ENCODE results near the gene CUL9.

Gene CUL9

GRCh38 chr6:43257367-43258145, 75.6 kb downstream of the CUL9 start:
- no peak for DNase-seq (ENCODE audit: low read depth)

- DNase-seq (ENCODE audit: low read depth): no peak
Measured at GRCh38 chr6:43258180-43258579, 76.2 kb downstream of the CUL9 start.

GRCh38 chr6:43258807-43259686, 77.1 kb downstream of the CUL9 start:
- no peak for DNase-seq (ENCODE audit: low read depth)

GRCh38 chr6:43260791-43261190, 78.8 kb downstream of the CUL9 start:
- DNase-seq (ENCODE audit: low read depth): no peak

- no peak for DNase-seq (ENCODE audit: low read depth)
Measured at GRCh38 chr6:43261198-43261597, 79.2 kb downstream of the CUL9 start.

- no peak for DNase-seq (ENCODE audit: low read depth)
Measured at GRCh38 chr6:43262000-43262779, 80.2 kb downstream of the CUL9 start.

- no peak for DNase-seq (ENCODE audit: low read depth)
Measured at GRCh38 chr6:43262780-43263313, 80.9 kb downstream of the CUL9 start.

GRCh38 chr6:43263314-43264178, 81.5 kb downstream of the CUL9 start:
- DNase-seq (ENCODE audit: low read depth): no peak

- no peak for DNase-seq (ENCODE audit: low read depth)
Measured at GRCh38 chr6:43264599-43265145, 82.7 kb downstream of the CUL9 start.

GRCh38 chr6:43265564-43265963, 83.6 kb downstream of the CUL9 start:
- no peak for DNase-seq (ENCODE audit: low read depth)

GRCh38 chr6:43267619-43268354, 85.8 kb downstream of the CUL9 start:
- DNase-seq (ENCODE audit: low read depth): no peak

GRCh38 chr6:43268355-43268700, 86.3 kb downstream of the CUL9 start:
- no peak for DNase-seq (ENCODE audit: low read depth)

- no peak for DNase-seq (ENCODE audit: low read depth)
Measured at GRCh38 chr6:43268782-43269272, 86.8 kb downstream of the CUL9 start.

- DNase-seq (ENCODE audit: low read depth): no peak
Measured at GRCh38 chr6:43269273-43270007, 87.4 kb downstream of the CUL9 start.

GRCh38 chr6:43271103-43271815, 89.3 kb downstream of the CUL9 start:
- no peak for DNase-seq (ENCODE audit: low read depth)

- DNase-seq (ENCODE audit: low read depth): no peak
Measured at GRCh38 chr6:43271944-43272343, 89.9 kb downstream of the CUL9 start.

- DNase-seq (ENCODE audit: low read depth): no peak
Measured at GRCh38 chr6:43273707-43274106, 91.7 kb downstream of the CUL9 start.

Measured in HS-5 (cell line).